ENCODE data around the gene DIP2A.

GRCh38 chr21:46545363-46545762 is 86.7 kb downstream of the DIP2A start:
- TF ChIP-seq POLR2A (IDR thresholded peaks at IDR 0.05): no peak
- no peak for TF ChIP-seq CTCF (IDR thresholded peaks at IDR 0.05)
